Measurements from ENCODE around the gene GMPR2. TPM values are rescaled to one million over a fixed set of nuclear protein-coding genes. Genes with fewer than 3 reads are reported as not detected.

GMPR2 gene
- total and polyA plus RNA-seq, 2 of the 13 experiments (the other 11 are each of a cell fraction or from before 2014, with no cell fraction given) = 210 to 273 TPM

DNA sequence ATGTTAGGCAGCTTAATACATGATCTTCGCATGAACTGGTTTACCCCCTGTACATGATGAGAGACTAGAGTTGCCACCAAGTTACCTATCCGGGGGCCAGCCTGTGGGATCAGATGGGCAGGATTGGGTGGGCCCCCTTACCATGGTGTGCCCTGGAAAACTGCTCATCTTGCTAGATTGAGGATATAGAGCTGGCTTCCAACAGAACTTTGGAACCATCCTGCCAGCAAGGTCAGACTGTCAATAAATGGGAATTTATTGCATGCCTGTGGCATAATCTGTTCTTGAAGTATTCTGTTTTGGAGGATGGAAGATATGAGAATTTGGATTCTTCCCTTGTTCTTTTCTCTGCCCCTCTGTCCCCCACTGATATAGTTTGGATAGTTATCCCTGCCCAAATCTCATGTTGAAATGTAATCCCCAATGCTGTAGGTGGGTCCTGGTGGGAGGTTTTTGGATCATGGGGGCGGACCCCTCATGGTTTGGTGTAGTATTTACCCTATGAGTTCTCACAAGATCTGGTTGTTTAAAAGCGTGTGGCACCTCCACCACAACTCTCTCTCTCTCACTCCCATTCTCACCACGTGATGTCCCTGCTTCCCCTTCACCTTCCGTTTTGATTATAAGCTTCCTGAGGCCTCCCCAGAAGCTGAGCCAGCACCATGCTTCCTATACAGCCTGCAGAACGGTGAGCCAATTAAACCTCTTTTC, 33.8 kb upstream of the GMPR2 start (continued):
- TF ChIP-seq, protein P1, sequence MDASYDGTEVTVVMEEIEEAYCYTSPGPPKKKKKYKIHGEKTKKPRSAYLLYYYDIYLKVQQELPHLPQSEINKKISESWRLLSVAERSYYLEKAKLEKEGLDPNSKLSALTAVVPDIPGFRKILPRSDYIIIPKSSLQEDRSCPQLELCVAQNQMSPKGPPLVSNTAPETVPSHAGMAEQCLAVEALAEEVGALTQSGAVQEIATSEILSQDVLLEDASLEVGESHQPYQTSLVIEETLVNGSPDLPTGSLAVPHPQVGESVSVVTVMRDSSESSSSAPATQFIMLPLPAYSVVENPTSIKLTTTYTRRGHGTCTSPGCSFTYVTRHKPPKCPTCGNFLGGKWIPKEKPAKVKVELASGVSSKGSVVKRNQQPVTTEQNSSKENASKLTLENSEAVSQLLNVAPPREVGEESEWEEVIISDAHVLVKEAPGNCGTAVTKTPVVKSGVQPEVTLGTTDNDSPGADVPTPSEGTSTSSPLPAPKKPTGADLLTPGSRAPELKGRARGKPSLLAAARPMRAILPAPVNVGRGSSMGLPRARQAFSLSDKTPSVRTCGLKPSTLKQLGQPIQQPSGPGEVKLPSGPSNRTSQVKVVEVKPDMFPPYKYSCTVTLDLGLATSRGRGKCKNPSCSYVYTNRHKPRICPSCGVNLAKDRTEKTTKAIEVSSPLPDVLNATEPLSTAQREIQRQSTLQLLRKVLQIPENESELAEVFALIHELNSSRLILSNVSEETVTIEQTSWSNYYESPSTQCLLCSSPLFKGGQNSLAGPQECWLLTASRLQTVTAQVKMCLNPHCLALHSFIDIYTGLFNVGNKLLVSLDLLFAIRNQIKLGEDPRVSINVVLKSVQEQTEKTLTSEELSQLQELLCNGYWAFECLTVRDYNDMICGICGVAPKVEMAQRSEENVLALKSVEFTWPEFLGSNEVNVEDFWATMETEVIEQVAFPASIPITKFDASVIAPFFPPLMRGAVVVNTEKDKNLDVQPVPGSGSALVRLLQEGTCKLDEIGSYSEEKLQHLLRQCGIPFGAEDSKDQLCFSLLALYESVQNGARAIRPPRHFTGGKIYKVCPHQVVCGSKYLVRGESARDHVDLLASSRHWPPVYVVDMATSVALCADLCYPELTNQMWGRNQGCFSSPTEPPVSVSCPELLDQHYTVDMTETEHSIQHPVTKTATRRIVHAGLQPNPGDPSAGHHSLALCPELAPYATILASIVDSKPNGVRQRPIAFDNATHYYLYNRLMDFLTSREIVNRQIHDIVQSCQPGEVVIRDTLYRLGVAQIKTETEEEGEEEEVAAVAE (CRISPR knock-in tag; IDR thresholded peaks at IDR 0.05; ENCODE audit: borderline replicate concordance) = 0 out of 2 replicates have a peak, but pooled peaks have one; percentile 22
- TF ChIP-seq PCBP2 (optimal IDR thresholded peaks at IDR 0.05; ENCODE audit: low read depth, low read length, poor library complexity, severe bottlenecking) = no peak
- TF ChIP-seq, protein P2, sequence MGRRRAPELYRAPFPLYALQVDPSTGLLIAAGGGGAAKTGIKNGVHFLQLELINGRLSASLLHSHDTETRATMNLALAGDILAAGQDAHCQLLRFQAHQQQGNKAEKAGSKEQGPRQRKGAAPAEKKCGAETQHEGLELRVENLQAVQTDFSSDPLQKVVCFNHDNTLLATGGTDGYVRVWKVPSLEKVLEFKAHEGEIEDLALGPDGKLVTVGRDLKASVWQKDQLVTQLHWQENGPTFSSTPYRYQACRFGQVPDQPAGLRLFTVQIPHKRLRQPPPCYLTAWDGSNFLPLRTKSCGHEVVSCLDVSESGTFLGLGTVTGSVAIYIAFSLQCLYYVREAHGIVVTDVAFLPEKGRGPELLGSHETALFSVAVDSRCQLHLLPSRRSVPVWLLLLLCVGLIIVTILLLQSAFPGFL (CRISPR knock-in tag; IDR thresholded peaks at IDR 0.05) = no peak
- TF ChIP-seq ZSCAN29 (CRISPR knock-in tag; conservative IDR thresholded peaks at IDR 0.05) = no peak
- TF ChIP-seq, protein P3, sequence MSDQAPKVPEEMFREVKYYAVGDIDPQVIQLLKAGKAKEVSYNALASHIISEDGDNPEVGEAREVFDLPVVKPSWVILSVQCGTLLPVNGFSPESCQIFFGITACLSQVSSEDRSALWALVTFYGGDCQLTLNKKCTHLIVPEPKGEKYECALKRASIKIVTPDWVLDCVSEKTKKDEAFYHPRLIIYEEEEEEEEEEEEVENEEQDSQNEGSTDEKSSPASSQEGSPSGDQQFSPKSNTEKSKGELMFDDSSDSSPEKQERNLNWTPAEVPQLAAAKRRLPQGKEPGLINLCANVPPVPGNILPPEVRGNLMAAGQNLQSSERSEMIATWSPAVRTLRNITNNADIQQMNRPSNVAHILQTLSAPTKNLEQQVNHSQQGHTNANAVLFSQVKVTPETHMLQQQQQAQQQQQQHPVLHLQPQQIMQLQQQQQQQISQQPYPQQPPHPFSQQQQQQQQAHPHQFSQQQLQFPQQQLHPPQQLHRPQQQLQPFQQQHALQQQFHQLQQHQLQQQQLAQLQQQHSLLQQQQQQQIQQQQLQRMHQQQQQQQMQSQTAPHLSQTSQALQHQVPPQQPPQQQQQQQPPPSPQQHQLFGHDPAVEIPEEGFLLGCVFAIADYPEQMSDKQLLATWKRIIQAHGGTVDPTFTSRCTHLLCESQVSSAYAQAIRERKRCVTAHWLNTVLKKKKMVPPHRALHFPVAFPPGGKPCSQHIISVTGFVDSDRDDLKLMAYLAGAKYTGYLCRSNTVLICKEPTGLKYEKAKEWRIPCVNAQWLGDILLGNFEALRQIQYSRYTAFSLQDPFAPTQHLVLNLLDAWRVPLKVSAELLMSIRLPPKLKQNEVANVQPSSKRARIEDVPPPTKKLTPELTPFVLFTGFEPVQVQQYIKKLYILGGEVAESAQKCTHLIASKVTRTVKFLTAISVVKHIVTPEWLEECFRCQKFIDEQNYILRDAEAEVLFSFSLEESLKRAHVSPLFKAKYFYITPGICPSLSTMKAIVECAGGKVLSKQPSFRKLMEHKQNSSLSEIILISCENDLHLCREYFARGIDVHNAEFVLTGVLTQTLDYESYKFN (CRISPR knock-in tag; conservative IDR thresholded peaks at IDR 0.05) = peak; percentile 36
- TF ChIP-seq SMAD1 (CRISPR knock-in tag; IDR thresholded peaks at IDR 0.05; ENCODE audit: borderline replicate concordance, low read depth) = no peak
- 0 out of 2 replicates have a peak, but pooled peaks have one; percentile 12 for TF ChIP-seq TAF1 (CRISPR knock-in tag; IDR thresholded peaks at IDR 0.05)
- no peak for TF ChIP-seq ARHGAP35 (CRISPR knock-in tag; IDR thresholded peaks at IDR 0.05; ENCODE audit: borderline replicate concordance)
- TF ChIP-seq TEAD3 (CRISPR knock-in tag; optimal IDR thresholded peaks at IDR 0.05; ENCODE audit: borderline replicate concordance) = peak; percentile 23
- no peak for TF ChIP-seq ZFP82 (CRISPR knock-in tag; IDR thresholded peaks at IDR 0.05; ENCODE audit: borderline replicate concordance)
- TF ChIP-seq ZNF207 (IDR thresholded peaks at IDR 0.05; ENCODE audit: borderline replicate concordance) = no peak
- peak; percentile 48; the same call in 1 of the 2 replicates for TF ChIP-seq ZMYM2 (CRISPR knock-in tag; IDR thresholded peaks at IDR 0.05)
- TF ChIP-seq GZF1 (CRISPR knock-in tag; IDR thresholded peaks at IDR 0.05) = no peak
- TF ChIP-seq, protein P4, sequence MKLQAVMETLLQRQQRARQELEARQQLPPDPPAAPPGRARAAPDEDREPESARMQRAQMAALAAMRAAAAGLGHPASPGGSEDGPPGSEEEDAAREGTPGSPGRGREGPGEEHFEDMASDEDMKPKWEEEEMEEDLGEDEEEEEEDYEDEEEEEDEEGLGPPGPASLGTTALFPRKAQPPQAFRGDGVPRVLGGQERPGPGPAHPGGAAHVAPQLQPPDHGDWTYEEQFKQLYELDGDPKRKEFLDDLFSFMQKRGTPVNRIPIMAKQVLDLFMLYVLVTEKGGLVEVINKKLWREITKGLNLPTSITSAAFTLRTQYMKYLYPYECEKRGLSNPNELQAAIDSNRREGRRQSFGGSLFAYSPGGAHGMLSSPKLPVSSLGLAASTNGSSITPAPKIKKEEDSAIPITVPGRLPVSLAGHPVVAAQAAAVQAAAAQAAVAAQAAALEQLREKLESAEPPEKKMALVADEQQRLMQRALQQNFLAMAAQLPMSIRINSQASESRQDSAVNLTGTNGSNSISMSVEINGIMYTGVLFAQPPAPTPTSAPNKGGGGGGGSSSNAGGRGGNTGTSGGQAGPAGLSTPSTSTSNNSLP (IDR thresholded peaks at IDR 0.05; ENCODE audit: low read depth, low read length) = peak; percentile 20; the same call in 1 of the 2 replicates
- no peak for TF ChIP-seq ZNF30 (CRISPR knock-in tag; IDR thresholded peaks at IDR 0.05)
- 0 out of 2 replicates have a peak, but pooled peaks have one; percentile 21 for TF ChIP-seq TBX2 (CRISPR knock-in tag; IDR thresholded peaks at IDR 0.05; ENCODE audit: borderline replicate concordance)
